Left lung (tissue), 10 donors: Measurements from ENCODE around the gene AHRR. TPM values are rescaled to one million over a fixed set of nuclear protein-coding genes. Genes with fewer than 3 reads are reported as not detected.

Experiments
- ATAC-seq: fragments of 200-7000 bp; cut with Tn5 transposase; one replicate; pipeline ENCODE4 v1.9.1; 2020; ENCODE audit warnings: moderate library complexity
- DNase-seq, 4 donors: peaks; one replicate each; pipeline ENCODE4 v3.0.0-alpha.2; 2013 to 2020
- H3K27ac ChIP-seq, 2 donors: fragments of 200-600 bp; sonication (generic) in 1 of 2; one replicate each; pipeline versions ENCODE4 v1.5.0 to v1.8.0; 2020 to 2021
- H3K27me3 ChIP-seq, 2 donors: fragments of 200-600 bp; sonication (generic) in 1 of 2; one replicate each; pipeline versions ENCODE4 v1.5.0 to v1.8.0; 2020 to 2021
- H3K36me3 ChIP-seq, 2 donors: fragments of 200-600 bp; sonication (generic) in 1 of 2; one replicate each; pipeline versions ENCODE4 v1.5.0 to v1.8.0; 2020 to 2021
- H3K4me1 ChIP-seq, 2 donors: fragments of 200-600 bp; one replicate each; pipeline ENCODE4 v1.8.0; 2021
- H3K4me3 ChIP-seq, 2 donors: fragments of 200-600 bp; sonication (generic) in 1 of 2; one replicate each; pipeline versions ENCODE4 v1.5.0 to v1.8.0; 2020 to 2021; ENCODE audit warnings: mild to moderate bottlenecking in 1 of 2
- H3K9me3 ChIP-seq, 2 donors: fragments of 200-600 bp; sonication (generic) in 1 of 2; one replicate each; pipeline versions ENCODE4 v1.5.0 to v1.8.0; 2020 to 2021
- intact Hi-C, 2 donors: fragments of 100-400 bp; cut with DNase I; formaldehyde crosslinking; loops; one replicate each; pipeline versions ENCODE4 v1.11.2 to v1.14.2; 2022
- polyA plus RNA-seq, 6 donors: library from polyadenylated mRNA; unstranded; fragments of 120-200 nt; gene quantifications; one replicate each; pipeline ENCODE4 v1.2.1, GENCODE V29; 2013; ENCODE audit not compliant: insufficient read length in 6 of 6
- total RNA-seq, 2 donors: library from RNA; stranded (reverse); fragmentation: NEBNext Ultra II Directional; extraction: Animal tissue kit (Norgen Biotek cat#: 25700); gene quantifications; one replicate each; pipeline ENCODE4 v1.2.1, GENCODE V29; 2021
- TF ChIP-seq, protein P1 (sequence below), 2 donors: fragments of 200-600 bp; sonication (generic) in 1 of 2; IDR thresholded peaks; one replicate each; pipeline versions ENCODE4 v1.5.0 to v1.8.0; 2021; ENCODE audit warnings: antibody characterized with exemption in 2 of 2
- donor health status: DM: no; HTN: yes; CAD: no.
- donor health status: DM: no; HTN: no; CAD: no.

Gene AHRR
- total and polyA plus RNA-seq, 8 donors = 0.32 to 8.4 (median 4.7) TPM

DNA sequence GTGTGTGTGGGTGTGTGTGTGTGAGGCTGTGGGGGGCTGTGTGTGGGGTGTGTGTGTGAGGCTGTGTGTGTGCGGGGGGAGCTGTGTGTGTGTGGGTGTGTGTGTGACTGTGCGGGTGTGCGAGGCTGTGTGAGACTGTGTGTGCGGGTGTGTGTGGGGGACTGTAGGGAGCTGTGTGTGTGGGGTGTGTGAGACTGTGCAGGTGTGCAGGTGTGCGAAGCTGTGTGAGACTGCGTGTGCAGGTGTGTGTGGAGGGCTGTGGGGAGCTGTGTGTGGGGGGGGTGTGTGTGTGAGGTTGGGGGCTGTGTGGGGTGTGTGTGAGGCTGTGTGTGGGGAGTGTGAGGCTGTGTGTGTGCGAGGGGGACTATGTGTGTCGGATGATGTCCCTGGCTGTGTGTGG, 23.2 kb downstream of the AHRR start:
- DNase-seq (no peak), ATAC-seq (no peak)
- TF ChIP-seq, protein P1, sequence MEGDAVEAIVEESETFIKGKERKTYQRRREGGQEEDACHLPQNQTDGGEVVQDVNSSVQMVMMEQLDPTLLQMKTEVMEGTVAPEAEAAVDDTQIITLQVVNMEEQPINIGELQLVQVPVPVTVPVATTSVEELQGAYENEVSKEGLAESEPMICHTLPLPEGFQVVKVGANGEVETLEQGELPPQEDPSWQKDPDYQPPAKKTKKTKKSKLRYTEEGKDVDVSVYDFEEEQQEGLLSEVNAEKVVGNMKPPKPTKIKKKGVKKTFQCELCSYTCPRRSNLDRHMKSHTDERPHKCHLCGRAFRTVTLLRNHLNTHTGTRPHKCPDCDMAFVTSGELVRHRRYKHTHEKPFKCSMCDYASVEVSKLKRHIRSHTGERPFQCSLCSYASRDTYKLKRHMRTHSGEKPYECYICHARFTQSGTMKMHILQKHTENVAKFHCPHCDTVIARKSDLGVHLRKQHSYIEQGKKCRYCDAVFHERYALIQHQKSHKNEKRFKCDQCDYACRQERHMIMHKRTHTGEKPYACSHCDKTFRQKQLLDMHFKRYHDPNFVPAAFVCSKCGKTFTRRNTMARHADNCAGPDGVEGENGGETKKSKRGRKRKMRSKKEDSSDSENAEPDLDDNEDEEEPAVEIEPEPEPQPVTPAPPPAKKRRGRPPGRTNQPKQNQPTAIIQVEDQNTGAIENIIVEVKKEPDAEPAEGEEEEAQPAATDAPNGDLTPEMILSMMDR (IDR thresholded peaks at IDR 0.05) = no peak
- intact Hi-C loops = no loop called here
- Histone ChIP-seq H3K4me1 (peaks cover 0 to 9% of the 10 kb centered on the region in 2 donors), H3K9me3 (no peaks in the 10 kb centered on the region), H3K27ac (no peak overlapping the region), H3K27me3 (peaks cover 5 to 17% of the 10 kb centered on the region in 2 donors), H3K4me3 (no peak overlapping the region), H3K36me3 (no peaks in the 10 kb centered on the region)

DNA sequence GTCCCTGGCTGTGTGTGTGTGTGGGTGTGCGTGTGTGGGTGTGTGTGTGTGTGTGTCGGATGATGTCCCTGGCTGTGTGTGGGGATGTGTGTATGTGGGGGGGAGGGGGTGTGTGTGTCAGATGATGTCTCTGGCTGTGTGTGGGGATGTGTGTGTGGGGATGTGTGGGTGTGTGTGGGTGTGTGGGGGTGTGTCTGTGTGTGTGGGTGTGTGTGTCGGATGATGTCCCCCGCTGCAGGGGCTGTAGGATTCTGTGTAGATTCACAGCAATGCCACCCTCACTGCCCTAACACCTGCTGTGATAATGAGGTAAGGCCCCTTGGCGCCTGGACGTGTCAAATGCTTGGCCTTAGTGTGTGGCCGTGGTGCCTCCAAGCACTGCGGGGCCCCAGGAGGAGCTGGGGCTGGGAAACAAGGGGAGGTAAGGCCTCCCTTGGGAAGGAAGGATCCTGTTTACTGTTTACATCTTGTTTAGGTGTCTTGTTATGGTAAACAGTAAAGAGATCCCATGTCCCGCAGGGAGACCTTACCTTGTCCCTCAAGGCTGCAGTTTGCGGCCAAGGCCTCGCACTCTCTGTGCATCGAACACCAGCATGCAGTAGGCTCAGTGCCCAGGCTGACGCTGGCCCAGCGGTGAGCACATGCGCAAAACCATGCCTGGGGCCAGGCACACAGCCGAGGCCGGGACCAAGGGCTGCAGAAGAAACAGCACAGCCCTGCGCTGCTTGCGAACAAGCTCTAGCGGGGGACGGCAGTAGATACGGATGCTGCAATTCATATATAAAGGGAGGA, 24.1 kb downstream of the AHRR start:
- Histone ChIP-seq H3K4me3 (no peak overlapping the region), H3K27me3 (peaks cover 5 to 17% of the 10 kb centered on the region in 2 donors), H3K4me1 (peaks cover 0 to 9% of the 10 kb centered on the region in 2 donors), H3K9me3 (no peaks in the 10 kb centered on the region), H3K27ac (no peak overlapping the region), H3K36me3 (no peaks in the 10 kb centered on the region)
- TF ChIP-seq, protein P1 (IDR thresholded peaks at IDR 0.05) = no peak
- DNase-seq (peak in 1 of 4 donors; percentile 43), ATAC-seq (no peak)
- intact Hi-C loops = no loop called here

- H3K36me3 ChIP-seq = no peaks in the 10 kb centered on the region
- no peaks in the 10 kb centered on the region for H3K9me3 ChIP-seq
- ATAC-seq (no peak), DNase-seq (no peak)
- H3K4me3 ChIP-seq = no peak overlapping the region
- H3K4me1 ChIP-seq = peaks cover 0 to 9% of the 10 kb centered on the region in 2 donors
- intact Hi-C loops = no loop called here
- H3K27ac ChIP-seq = no peak overlapping the region
- peaks cover 5 to 17% of the 10 kb centered on the region in 2 donors for H3K27me3 ChIP-seq
- TF ChIP-seq, protein P1 (IDR thresholded peaks at IDR 0.05) = no peak
Measured at GRCh38 chr5:346229-346935, 24.9 kb downstream of the AHRR start.

DNA sequence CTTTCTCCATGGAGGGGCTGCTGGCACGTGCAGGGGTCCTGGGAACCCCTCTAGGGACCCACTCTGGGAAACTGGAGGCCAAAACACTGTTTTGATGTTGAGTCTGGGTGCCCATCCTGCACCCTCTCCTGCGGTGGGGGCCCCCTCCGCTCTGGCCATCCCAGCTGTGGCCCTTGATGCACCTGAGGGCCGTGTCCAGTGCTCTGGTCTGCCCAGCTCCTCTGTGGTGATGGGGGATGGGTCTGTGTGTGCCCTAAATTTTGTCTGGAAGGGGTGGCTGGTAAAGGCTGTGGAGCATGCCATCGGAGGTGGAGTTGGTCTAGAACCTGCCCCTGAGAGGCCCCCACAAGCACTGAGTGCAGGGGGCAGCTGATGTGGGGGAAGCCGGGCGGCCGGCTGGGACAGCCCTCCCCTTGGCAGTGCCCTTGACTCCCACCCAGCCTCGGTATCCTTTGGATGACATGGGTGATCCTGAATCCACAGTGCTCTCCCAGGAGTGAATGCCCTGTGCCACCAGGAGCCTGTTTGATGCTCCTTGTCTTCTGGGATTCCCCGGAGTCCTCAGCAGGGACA, 26.3 kb downstream of the AHRR start:
- intact Hi-C loops = no loop called here
- H3K9me3 ChIP-seq = no peaks in the 10 kb centered on the region
- H3K27ac ChIP-seq = no peak overlapping the region
- ATAC-seq (no peak), DNase-seq (no peak)
- TF ChIP-seq, protein P1 (IDR thresholded peaks at IDR 0.05) = no peak
- no peak overlapping the region for H3K4me3 ChIP-seq
- H3K27me3 ChIP-seq = peaks cover 5 to 17% of the 10 kb centered on the region in 2 donors
- H3K4me1 ChIP-seq = peaks cover 0 to 9% of the 10 kb centered on the region in 2 donors
- no peaks in the 10 kb centered on the region for H3K36me3 ChIP-seq

GRCh38 chr5:348726-349125, 27.2 kb downstream of the AHRR start:
- ATAC-seq (no peak), DNase-seq (no peak)
- TF ChIP-seq, protein P1 (IDR thresholded peaks at IDR 0.05) = no peak
- H3K27me3 ChIP-seq = peaks cover 1 to 10% of the 10 kb centered on the region in 2 donors
- no peak overlapping the region for H3K27ac ChIP-seq
- peaks cover 0 to 3% of the 10 kb centered on the region in 2 donors for H3K4me1 ChIP-seq
- no peak overlapping the region for H3K4me3 ChIP-seq
- H3K36me3 ChIP-seq = no peaks in the 10 kb centered on the region
- intact Hi-C loops = no loop called here
- H3K9me3 ChIP-seq = no peaks in the 10 kb centered on the region
